GM18519 (cell line): ENCODE results near the gene MAPK12.
"Not testable (repeated sequence)": the region's sequence is repeated elsewhere in the genome, so short reads cannot be mapped to it uniquely, and the experiment has no call there.

Source experiments
- ATAC-seq: cut with Tn5 transposase; IDR thresholded peaks from one replicate; pipeline ENCODE4 v1.9.1; 2021; ENCODE audit warnings: mild to moderate bottlenecking, moderate library complexity; ENCODE audit not compliant: unreplicated experiment, low FRiP score

The MAPK12 gene

GRCh38 chr22:50282361-50283155, 21.1 kb upstream of the MAPK12 start:
- ATAC-seq, result no peak

GRCh38 chr22:50281957-50282356, 20.5 kb upstream of the MAPK12 start:
- ATAC-seq, result no peak

GRCh38 chr22:50281384-50281760, 19.9 kb upstream of the MAPK12 start:
- ATAC-seq, result no peak

DNA sequence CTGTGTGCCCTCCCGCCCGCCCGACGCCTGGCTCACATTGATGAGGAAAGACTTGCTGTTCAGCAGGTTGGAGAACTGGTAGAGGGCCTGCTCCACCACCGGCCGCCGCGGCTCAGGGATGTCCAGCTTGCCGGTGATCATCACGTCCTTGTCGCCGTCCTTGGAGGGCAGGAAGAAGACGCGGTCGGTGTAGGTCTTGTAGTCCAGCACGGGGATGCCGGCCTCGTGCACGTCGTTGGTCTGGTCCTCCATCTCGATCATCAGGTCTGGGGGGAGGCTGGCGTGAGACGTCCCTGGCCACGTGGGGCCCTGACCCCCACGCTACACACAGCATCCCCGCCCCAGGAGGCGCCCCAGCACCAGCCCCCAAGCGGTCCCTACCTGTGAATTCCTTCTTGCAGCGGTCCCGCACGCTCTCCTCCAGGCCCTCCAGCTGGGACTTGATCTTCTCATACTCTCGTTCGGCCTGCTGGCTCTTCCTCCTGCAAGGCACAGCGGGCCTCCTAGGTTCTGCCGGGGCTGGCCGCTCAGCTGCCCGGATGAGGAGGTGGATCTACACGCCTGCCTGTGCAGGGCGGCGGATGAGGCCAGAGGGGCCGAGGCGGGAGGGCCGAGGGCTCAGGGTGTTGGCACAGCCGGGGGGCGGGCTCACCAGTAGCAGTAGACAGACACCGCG, 19.4 kb upstream of the MAPK12 start:
- ATAC-seq, result no peak

DNA sequence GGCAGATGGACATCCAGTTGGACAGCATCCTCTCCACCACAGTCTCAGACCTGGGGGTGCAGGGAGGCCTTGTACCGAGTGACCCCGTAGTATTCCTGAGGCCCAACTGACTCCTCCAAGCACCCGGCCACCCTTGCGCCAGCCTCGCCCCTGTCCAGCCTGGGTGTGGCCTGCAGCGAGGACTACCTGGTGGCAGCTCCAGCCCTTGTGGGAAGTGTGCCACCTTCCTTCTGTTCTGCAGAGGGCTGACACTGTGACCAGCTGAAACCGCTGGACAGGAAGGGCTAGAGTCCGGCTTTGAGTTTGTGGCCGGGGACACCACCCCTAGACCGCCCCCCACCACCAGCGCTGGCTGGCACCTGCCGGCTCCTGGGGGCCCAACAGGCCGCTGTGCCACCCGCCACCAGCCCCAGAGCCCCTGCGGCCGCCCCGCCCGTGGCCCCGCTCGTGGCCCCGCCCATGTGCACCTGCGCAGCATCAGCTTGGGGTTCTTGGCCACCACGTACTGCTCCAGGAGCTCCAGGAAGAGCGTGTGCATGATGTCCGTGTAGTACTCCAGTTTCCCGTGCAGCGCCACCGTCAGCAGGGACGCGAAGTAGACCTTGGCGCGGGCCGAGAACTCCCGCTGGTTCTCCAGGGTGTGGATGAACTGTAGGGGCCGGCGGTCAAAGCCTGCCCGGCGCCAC, 18.7 kb upstream of the MAPK12 start:
- ATAC-seq, result no peak

DNA sequence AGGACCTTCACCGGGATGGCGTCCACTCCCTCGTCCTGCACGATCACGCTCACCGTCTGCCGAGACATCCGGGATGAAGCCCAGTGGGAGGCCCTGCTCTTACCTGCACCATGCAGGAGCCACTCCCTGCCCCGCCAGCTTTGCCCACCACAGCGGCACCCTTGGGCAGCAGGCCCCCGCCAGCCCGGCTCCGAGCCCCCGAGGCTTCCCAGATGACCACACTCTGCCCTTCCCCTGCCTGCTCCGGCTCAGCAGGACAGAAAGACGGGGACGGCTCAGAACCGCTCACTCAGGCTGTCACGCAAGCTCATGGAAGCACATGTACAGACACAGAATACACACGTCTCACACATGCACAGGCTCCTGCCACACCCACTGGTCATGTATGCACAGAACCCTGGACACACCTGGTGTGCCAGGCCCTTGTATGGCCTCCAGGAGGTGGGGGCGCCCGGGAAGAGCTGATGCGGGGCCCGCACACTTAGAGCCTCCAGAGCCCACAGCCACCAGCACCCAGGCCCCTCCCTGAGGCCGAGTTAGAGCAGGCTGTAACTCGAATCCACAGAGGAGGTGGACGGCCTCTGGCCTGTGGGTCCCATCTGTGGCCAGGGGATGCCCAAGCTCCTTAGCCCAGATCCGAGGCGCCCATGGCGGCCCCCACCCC, 17.6 kb upstream of the MAPK12 start:
- ATAC-seq, result no peak

DNA sequence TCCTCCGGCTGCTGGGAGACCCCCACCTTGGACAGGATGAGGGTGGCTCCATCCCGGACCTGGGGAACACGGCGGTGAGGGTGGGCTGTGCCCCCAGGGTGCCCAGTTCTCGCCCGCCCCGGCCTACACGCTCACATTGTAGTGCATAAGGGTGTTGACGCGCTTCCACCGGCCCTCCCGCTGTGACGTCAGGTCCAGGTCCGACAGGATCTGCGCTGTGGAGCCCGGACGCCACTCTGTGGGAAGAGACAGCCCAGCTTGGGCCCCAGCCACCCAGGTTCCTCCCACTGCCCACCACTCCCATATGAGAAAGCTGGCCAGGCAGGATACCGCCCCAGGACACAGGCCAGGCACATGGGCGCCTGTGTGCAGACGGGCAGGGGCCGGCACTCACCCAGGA, 17.0 kb upstream of the MAPK12 start:
- ATAC-seq, result no peak

DNA sequence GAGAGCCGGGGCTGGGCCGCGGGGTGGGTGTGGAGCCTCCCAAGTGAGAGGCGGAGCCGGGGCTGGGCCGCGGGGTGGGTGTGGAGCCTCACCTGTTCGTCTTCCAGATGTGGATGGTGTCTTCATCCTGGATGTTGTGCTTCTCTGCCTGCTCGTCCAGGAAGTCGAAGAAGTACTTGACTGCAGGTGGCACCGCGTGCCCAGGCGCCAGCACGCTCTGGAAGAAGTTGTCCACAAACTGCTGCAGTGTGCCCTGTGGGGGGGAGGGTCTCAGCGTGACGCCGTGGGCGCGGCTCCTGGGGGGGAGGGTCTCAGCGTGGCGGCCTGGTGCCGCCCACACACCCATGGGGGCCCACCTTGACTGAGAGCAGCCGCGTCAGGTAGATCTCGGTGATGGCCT, 16.3 kb upstream of the MAPK12 start:
- no peak for ATAC-seq

DNA sequence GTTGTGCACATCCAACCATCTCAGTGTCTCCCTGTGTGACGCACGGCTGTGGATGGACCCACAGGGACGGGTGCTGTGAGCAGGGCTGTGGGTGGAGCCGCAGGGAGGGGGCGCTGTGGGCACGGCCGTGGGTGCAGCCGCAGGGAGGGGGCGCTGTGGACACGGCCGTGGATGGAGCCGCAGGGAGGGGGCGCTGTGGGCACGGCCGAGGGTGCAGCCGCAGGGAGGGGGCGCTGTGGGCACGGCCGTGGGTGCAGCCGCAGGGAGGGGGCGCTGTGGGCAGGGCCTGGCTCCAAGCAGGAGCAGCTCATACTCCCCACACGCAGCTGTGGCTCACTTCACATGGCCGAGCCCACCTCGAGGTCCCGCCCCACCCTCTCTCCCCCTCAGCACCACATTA, 14.7 kb upstream of the MAPK12 start:
- ATAC-seq, result no peak

DNA sequence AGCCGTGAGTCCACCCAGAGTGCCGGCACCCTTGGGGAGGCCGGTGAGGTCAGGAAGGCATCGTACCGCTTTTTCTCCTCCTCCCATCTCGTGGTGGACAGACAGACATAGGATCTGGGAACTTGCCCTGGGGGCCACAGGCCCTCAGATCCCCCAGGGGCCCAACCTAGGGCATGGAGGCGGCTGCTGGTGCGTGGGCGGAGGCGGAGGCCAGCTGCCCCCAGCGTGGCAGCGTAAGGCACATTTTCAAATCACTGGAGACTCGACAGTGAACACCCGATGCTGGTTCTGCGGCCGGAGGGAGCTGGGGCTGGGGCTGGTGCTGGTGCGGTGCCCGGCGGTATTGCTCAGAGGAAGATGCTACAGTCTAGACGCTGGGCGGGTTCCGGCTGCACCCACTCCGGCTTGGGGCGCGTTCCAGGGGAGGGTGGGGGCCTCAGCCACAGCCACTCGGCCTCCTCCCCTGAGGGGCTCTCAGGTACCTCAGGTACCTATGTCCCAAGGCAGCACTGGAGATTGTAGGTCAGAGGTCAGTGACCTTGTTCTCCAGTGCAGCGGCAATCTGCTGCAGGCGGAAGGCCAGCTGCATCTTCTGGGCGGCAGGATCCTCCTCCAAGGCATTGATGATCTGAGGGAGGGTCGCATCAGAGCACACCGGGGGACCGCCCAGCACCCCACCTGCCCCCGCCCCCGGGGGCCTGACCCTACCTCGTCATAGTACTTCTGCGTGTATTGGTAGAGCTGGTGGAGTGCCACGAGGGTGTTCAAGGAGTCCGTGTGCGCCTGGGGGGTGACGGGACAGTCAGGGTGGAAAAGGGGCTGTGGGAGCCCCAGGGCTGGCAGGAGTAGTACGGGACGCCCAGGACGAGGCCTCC, 13.9 kb upstream of the MAPK12 start:
- no peak for ATAC-seq

- ATAC-seq, result no peak
Measured at GRCh38 chr22:50274771-50275170, 13.3 kb upstream of the MAPK12 start.

GRCh38 chr22:50274311-50274710, 12.8 kb upstream of the MAPK12 start:
- no peak for ATAC-seq

- not testable (repeated sequence) for ATAC-seq
Measured at GRCh38 chr22:50273781-50274180, 12.3 kb upstream of the MAPK12 start.

- not testable (repeated sequence) for ATAC-seq
Measured at GRCh38 chr22:50273352-50273751, 11.9 kb upstream of the MAPK12 start.

DNA sequence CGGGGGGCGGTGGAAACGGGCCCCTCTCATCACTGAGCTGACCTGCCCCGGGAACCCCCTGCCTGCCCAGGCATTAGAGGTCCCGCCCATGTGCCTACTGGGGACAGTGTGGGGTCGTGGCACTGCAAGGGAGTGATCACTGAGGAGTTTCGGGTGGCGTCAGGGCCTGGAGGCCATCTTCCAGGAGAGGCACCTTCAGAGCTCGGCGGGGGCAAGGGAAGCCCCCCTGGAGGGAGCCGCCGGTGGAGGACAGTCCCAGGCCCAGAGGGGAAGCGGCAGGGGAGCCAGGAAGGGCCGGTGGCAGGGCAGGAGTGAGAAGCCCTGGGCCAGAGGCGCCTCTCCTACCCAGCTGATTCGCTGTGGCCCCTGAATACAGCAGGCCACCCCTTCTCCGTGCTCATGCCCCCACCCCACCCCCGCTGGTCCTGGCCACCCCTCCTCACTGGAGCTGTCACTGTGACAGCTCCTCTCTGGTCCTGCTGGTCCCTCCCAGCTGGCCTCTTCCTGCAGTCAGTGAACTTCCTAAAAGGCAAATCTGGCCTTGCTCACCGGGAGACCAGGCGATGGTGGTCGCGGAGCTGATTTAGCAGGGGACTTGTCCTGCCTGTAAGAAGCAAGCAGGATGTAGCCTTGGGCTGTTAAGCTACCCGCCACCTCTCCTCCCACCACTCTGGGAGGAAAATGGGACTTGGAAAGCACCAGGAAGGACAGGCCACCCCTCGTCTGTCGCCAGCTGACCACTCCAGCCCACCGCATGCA, 10.7 kb upstream of the MAPK12 start:
- no peak for ATAC-seq

- no peak for ATAC-seq
Measured at GRCh38 chr22:50271519-50271970, 10.1 kb upstream of the MAPK12 start.

- no peak for ATAC-seq
Measured at GRCh38 chr22:50270666-50271394, 9.3 kb upstream of the MAPK12 start.

DNA sequence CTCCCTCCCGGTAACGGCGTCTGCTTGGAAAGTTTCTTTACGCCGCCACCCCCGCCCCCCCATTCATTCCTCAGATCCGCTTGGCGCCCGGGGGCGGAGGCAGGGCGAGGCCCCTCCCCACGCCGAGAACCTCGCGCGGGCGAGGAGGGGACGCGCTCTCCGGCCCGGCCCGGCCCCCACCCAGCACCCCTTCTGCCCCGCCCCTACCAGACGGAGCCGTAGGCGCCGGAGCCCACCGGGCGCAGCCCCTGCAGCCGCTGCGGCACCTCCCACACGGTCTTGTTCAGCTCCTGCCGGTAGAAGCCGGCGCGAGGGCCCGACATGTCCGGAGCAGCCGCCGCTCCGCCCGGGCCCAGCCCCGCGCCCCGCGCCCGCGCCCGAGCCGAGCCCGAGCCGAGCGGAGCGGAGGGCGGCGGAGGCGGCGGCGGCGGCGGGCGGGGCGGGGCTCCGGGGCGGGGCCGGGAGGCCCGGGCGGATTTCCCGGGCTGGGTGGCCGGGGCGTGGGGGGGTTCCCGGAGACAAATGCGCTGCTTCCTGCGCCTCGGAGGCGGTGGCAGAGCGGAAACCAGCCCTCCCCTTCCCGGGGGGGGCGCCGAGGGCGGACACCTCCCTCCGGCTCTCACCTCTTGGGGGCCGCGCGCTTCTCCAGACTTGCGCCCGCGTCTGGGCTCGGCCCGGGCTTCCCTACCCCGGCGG, 8.6 kb upstream of the MAPK12 start, which contains the start of gene MAPK11:
Gene MAPK11, minus strand, starts transcription at position 411 of the 696 bp plus-strand sequence. Its CDS starts 88 bp downstream, at position 323.
- no peak for ATAC-seq
